HTR-8/SVneo (cell line): ENCODE measurements around the gene PIGV.
"Not testable (repeated sequence)": the region's sequence is repeated elsewhere in the genome, so short reads cannot be mapped to it uniquely, and the experiment has no call there.

Experiments used
- DNase-seq: peaks from one replicate; pipeline ENCODE4 v3.0.0; 2011; ENCODE audit warnings: low spot score, mixed read lengths; ENCODE audit not compliant: insufficient read length
- FAIRE-seq: peaks from 2 replicates; lab custom pipeline; 2011; peaks lifted over from hg19 to GRCh38; lab: Jason Lieb, UNC

The PIGV gene

DNA sequence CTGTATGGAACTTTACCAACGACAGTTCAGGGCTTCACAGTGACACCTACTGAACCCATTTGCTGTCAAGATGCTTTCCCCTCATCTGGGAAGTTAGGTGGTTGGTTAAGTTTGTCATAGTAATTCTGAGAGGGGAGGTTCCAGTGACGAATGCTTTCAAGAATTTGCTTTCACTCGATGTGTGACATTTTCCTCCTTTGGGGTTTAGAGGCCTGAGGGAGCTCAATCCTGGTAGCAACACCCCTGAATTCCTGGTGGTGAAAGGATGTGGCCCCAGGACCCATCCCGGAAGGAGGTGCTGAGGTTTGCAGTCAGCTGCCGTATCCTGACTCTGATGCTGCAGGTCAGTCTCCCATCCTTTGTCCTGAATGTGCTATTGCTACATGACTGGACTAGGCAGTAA, 2.8 kb downstream of the PIGV start:
- DNase-seq (no peak), FAIRE-seq (no peak)

- no peak for FAIRE-seq
Measured at GRCh38 chr1:26791148-26791547, 3.4 kb downstream of the PIGV start.

GRCh38 chr1:26791626-26792025, 3.9 kb downstream of the PIGV start:
- FAIRE-seq = no peak

More at GRCh38 chr1:26791148-26791547, 3.4 kb downstream of the PIGV start:
- no peak for DNase-seq

GRCh38 chr1:26792924-26793323, 5.2 kb downstream of the PIGV start:
- no peak for FAIRE-seq

More at GRCh38 chr1:26791626-26792025, 3.9 kb downstream of the PIGV start:
- DNase-seq = no peak

GRCh38 chr1:26794391-26794790, 6.6 kb downstream of the PIGV start:
- DNase-seq = no peak
- no peak for FAIRE-seq

More at GRCh38 chr1:26792924-26793323, 5.2 kb downstream of the PIGV start:
- no peak for DNase-seq

- FAIRE-seq (no peak), DNase-seq (no peak)
Measured at GRCh38 chr1:26797627-26798026, 9.9 kb downstream of the PIGV start.

DNA sequence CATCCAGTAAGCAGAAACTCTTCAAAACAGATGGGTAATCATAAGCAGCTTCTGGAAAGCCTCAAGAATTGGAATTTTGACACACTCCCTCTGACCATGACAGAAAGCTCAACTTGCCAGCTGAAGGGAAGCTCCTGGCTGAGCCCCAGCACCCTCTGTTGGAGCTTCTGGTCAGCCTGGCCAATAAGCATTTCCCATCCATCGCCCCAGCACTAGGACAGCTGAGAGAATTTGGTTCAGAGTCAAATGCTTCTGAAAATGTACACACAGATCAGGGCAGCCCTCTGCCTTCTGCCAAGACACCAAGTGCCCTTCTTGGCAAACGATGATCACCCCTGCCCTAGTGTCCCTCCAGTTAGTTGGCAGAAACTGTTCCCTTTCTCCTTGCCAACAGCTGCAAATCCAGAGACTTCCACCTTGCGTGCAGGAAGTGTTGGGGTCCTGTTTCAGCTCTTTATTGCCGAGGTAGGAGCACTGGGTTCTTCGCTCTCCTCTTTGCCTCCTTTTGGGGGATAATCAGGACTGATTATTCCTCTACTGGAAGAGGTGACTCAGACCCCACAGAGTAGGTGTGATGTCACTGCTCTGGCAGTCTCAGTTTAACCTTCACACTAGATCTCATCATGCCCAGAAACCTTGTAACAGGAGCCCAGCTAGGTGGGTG, 11.9 kb downstream of the PIGV start:
- peak; percentile 26 for FAIRE-seq
- DNase-seq = peak; percentile 38

DNA sequence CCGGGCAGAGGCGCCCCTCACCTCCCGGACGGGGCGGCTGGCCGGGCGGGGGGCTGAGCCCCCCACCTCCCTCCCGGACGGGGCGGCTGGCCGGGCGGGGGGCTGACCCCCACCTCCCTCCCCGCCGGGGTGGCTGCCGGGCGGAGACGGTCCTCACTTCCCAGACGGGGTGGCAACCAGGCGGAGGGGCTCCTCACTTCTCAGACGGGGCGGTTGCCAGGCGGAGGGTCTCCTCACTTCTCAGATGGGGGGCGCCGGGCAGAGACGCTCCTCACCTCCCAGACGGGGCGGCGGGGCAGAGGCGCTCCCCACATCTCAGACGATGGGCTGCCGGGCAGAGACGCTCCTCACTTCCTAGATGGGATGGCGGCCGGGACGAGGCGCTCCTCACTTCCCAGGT, 16.2 kb downstream of the PIGV start:
- not testable (repeated sequence) for DNase-seq, FAIRE-seq

DNA sequence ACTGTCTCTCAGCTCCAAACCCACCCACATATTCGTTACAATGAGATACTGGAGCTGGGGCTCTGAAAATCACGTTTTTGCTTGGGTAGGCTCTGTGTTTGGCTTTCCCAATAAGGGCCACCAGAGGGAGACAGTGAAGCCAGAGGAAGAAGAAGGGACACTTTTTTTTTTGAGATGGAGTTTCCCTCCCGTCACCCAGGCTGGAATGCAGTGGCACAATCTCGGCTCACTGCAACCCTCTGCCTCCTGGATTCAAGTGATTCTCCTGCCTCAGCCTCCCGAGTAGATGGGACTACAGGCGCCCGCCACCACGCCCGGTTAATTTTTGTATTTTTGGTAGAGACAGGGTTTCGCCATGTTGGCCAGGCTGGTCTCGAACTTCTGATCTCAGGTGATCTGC, 22.4 kb downstream of the PIGV start:
- FAIRE-seq, DNase-seq: not testable (repeated sequence)

- no peak for FAIRE-seq
- no peak for DNase-seq
Measured at GRCh38 chr1:26811057-26811456, 23.3 kb downstream of the PIGV start.

DNA sequence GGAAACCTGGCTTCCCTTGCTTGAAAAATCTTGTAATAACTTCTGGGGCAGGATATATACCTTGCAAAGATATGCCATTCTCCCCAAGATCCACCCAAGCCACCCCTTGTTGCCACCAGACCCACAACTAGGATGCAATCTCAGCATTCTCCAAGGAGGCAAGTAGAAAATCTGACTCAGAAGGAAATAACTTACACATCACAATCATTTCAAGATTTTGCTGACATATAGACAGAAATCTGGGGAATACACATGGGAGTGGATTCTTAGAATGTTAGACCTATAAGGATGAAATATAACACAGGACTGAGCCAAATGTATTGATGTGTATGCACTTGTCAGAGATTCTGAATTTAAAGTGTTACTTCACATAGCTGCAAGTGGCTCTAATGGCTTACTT, 24.0 kb downstream of the PIGV start:
- FAIRE-seq = no peak
- DNase-seq = no peak

- no peak for FAIRE-seq
- DNase-seq = no peak
Measured at GRCh38 chr1:26814377-26814776, 26.6 kb downstream of the PIGV start.

- FAIRE-seq = no peak
Measured at GRCh38 chr1:26814893-26815292, 27.1 kb downstream of the PIGV start.

DNA sequence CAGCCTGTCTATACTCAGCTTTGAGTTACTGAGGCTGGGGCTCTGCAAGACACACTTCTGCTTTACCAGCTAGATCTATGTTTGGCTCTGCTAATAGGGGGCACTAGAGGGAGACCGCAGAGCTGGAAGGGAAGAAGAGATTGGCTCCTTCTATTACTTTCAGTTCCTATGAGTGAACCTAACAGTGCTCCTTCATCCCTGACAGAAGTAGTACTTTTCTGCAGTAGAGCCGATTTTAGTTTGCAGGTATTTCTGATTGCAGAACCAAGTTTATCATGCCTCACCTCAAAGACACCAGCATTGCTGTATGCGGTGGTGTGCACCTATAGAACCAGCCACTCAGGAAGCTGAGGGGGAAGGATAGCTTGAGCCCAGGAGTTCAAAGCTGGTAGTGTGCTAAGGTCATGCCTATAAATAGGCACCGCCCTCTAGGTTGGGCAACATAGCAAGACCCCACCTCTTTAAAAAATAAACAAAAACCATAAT, 33.1 kb downstream of the PIGV start:
- DNase-seq = no peak
- no peak for FAIRE-seq

More at GRCh38 chr1:26814893-26815292, 27.1 kb downstream of the PIGV start:
- DNase-seq = no peak

DNA sequence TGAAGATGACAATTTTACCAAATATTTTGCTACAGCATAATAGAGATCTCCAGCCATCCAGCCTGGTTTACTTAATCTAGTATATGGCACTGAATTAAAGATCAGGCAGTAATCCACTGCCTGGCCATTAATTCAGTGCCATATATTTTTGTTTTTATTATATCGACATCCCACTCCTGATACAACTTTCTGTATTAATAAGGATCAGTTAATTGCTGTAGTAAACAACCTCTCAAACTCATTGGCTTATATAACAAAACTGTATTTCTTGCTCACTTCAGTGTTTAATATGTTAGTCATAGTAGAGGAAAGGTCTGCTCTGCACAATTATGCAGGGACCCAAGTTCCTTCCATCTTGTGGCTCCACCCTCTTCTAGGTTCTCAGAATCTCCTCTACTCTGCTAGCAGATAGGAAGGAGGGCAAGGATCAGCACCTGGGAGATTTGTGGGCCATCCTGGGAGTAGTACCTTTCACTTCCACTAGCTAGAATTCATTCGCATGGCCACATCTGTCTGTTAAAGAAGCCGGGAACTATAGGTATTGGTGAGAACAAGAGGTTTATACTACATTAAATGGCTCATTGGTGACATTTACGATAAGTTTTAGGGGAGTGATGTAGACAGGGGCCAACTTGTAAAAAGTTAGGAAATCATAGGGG, 35.1 kb downstream of the PIGV start:
- DNase-seq = no peak
- no peak for FAIRE-seq

- FAIRE-seq (no peak), DNase-seq (no peak)
Measured at GRCh38 chr1:26824731-26825130, 37.0 kb downstream of the PIGV start.

DNA sequence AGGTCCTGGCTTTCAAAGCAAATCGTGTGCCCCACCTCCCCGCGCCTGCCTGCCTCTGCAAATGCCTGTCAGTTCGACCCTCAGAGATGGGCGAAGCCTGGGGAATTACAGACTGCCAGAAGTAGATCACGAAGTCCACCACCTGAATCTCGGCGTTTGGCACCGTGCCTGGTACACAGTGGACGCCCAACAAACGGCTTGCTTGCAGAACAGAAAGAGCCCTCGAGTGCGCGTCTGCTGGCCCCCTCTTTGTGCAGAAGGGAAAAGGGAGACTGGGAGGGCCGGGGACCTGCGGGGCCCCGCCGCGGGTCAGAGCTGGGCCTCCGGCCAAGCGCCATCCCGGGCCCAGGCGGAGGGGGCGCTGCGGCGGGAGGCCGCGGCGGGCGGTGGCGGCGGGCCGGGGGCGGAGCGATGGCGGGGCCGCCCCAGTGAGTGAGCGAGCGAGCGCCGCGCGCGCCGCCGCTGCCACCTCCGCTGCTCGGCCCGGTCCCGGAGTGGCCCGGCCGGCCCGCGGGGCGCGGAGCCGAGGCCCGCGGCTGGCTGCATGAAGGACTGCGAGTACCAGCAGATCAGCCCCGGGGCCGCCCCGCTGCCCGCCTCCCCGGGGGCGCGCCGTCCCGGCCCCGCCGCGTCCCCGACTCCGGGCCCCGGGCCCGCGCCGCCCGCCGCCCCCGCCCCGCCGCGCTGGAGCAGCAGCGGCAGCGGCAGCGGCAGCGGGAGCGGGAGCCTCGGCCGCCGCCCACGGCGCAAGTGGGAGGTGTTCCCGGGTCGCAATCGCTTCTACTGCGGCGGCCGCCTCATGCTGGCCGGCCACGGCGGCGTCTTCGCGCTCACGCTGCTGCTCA, 38.7 kb downstream of the PIGV start, which contains the start of gene ZDHHC18:
Gene ZDHHC18 (plus strand): TSS at position 428 of the 845 bp plus-strand sequence. CDS start 117 bp downstream, at position 545.
- FAIRE-seq (peak; percentile 16), DNase-seq (peak; percentile 73)

DNA sequence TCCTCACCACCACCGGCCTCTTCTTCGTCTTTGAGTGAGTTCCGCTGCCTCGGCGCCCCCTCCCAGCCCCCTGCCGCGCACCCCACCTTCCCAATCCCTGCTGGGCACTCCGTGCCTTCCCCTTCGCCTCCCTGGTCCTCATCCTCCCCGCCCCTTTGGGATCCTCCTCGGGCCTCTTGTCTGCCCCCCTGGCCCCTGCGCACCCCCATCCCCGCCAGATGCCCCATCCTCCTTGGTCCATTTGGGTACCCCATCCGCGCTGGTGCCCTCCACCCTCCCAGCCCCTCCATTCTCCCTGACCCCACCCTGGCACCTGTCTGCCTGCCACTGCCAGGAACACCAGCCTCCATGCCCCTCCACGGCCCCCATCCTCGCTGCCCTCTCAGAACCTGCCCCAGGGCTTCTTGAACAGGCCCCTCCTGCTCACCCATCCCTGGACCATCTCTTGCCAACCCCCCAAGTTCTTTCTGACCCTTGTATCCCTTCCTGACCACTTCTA, 39.4 kb downstream of the PIGV start:
- FAIRE-seq (no peak), DNase-seq (no peak)

DNA sequence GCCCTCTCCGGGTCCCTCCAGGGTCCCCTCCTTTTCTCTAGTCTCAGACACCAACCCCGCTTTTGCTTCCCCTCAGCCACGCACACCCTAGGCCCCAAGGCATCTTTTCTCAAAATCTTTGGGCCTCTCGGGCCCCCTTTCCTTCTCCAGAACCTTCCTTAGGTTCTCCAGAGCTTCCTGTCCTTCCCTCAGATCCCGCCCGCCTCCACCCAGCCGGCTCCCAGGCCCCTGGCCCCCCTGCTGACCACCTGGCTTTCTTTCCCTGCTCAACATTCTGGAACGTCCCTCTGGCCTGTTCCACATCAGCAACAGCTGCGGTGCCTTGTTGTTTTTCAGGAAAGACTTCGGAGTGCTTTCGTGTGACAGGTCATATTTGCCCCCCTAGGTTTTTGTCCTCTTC, 39.9 kb downstream of the PIGV start:
- DNase-seq (no peak), FAIRE-seq (no peak)

DNA sequence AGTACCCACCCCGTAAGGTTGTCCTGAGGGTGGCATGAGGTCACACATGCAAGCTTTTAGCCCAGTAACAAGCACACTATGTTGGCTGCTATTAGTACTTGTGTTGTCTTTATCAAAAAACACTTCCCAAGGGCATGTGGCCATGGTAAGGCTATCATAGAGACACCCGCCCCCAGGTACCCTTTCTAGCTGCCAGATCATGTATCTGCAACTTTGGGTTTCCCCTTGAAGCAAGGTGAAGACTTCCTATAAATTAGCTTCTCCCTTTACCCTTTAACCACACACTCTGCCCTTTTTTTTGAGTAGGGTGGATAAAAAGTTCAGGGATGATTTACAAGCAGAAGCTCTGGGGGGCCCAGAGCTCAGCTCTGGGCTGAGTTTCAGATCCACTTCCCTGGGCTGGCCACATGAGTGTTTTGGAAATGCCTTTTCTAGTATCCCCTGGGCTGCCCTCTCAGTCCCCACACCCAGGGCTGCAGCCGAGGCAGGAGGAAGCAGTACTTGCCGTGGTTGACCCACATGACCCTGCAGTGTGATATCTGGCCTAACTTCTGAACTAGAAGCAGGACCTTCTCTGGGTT, 40.8 kb downstream of the PIGV start:
- no peak for FAIRE-seq
- no peak for DNase-seq
